Heart left ventricle (tissue), 16 donors: ENCODE results near the gene DPYSL5. TPM values are rescaled to one million over a fixed set of nuclear protein-coding genes. Genes with fewer than 3 reads are reported as not detected.
A peak's percentile ranks its signal among the peaks of the same experiment; 100 is the strongest.

Source experiments
- ATAC-seq, 4 donors: fragments of 200-7000 bp; cut with Tn5 transposase; one replicate each; pipeline ENCODE4 v1.9.1; 2020 to 2022; ENCODE audit warnings: moderate library complexity in 4 of 4, mild to moderate bottlenecking in 3 of 4, moderate number of reproducible peaks in 1 of 4
- DNase-seq, 5 donors: peaks; one replicate each; pipeline ENCODE4 v3.0.0-alpha.2; 2020
- H3K27ac ChIP-seq, 12 donors: fragments of 200-600 bp; sonication (generic) in 4 of 12; one replicate each; pipeline versions ENCODE4 v1.5.0 to v1.8.0; 2016 to 2022; ENCODE audit warnings: mild to moderate bottlenecking in 2 of 12
- H3K27me3 ChIP-seq, 9 donors: fragments of 200-600 bp; sonication (generic) in 2 of 9; one replicate each; pipeline versions ENCODE4 v1.5.1 to v1.8.0; 2016 to 2022; ENCODE audit warnings: mild to moderate bottlenecking in 3 of 9
- H3K36me3 ChIP-seq, 9 donors: fragments of 200-600 bp; sonication (generic) in 2 of 9; one replicate each; pipeline versions ENCODE4 v1.5.0 to v1.8.0; 2018 to 2022; ENCODE audit warnings: mild to moderate bottlenecking in 2 of 9
- H3K4me1 ChIP-seq, 12 donors: fragments of 200-600 bp; sonication (generic) in 4 of 12; one replicate each; pipeline versions ENCODE4 v1.5.0 to v1.8.0; 2016 to 2022; ENCODE audit warnings: mild to moderate bottlenecking in 3 of 12
- H3K4me3 ChIP-seq, 12 donors: fragments of 200-600 bp; sonication (generic) in 4 of 12; one replicate each; pipeline versions ENCODE4 v1.5.0 to v1.8.0; 2017 to 2022; ENCODE audit warnings: mild to moderate bottlenecking in 9 of 12, moderate library complexity in 4 of 12
- H3K9me3 ChIP-seq, 12 donors: fragments of 200-600 bp; sonication (generic) in 4 of 12; one replicate each; pipeline versions ENCODE4 v1.5.0 to v1.8.0; 2016 to 2022; ENCODE audit warnings: mild to moderate bottlenecking in 1 of 12
- POLR2A ChIP-seq, 2 donors: fragments of 450-650 bp; IDR thresholded peaks; one replicate each; pipeline ENCODE4 v1.6.1; 2017; ENCODE audit warnings: antibody characterized with exemption in 2 of 2, mild to moderate bottlenecking in 2 of 2, moderate library complexity in 2 of 2
- WGBS, 4 donors: extraction: QIAGEN DNeasy Blood & Tissue Kit in 2 of 4; methylation state at CpG; one replicate each; pipeline versions ENCODE4 v1.1.5 to v1.1.7; 2013 to 2018; 5-methylcytosine and 5-hydroxymethylcytosine counted together
- intact Hi-C, 10 donors: fragments of 100-400 bp; cut with DNase I; formaldehyde crosslinking; loops; one replicate each; pipeline versions ENCODE4 v1.11.1 to v1.14.2; 2022
- polyA plus RNA-seq, 2 donors: library from polyadenylated mRNA; stranded (reverse); fragments of 200-250 nt; gene quantifications; one replicate each; pipeline ENCODE4 v1.2.3, GENCODE V29; 2013
- total RNA-seq, 9 donors: library from RNA; depleted of rRNA in 2 of 9; stranded (reverse); fragments of >200 nt in 2 of 9; fragmentation: NEBNext Ultra II Directional in 3 of 9; extraction: Animal tissue kit (Norgen Biotek cat#: 25700) in 3 of 9; gene quantifications; one replicate each; pipeline versions ENCODE4 v1.1.0 to v1.2.4, GENCODE V29; 2016 to 2023
- TF ChIP-seq, protein P1 (sequence below), 12 donors: fragments of 200-600 bp; sonication (generic) in 4 of 12; IDR thresholded peaks; one replicate each; pipeline versions ENCODE4 v1.5.0 to v1.8.0; 2018 to 2022; ENCODE audit warnings: antibody characterized with exemption in 12 of 12, mild to moderate bottlenecking in 5 of 12
- donor health status: ischemic (EF 13 %, LVEDD 7.1; RV severe dilation, severe dysfunction).
- donor health status: healthy with polysubstance abuse.
- donor health status: DM: no; HTN: yes; CAD: no.
- donor health status: DM: no; HTN: no; CAD: no.
- donor health status: ischemic (EF 25% LVEDD 6.9; RV normal size, moderate dysfunction).
- donor health status: ischemic (EF 25% LVEDD 5.7; RV mildly dilated, moderate dysfunction).
- donor health status: healthy.
- donor health status: DM: yes; HTN: yes; CAD: no.
- donor health status: ischemic (EF 35%, LVEDD 5.7; RV mildly dilated, moderate dysfunction).
- donor health status: nonischemic (EF 11% LVEDD 7.7; RV severe dilation, severe dysfunction).
- donor health status: DM: yes; HTN: yes; CAD: no.
- donor health status: PGD.
- donor health status: ischemic (EF 29% LVEDD 5.4; RV normal size, mild dysfunction).
- donor health status: nonischemic (EF 23%, LVEDD 6.1; RV moderate dilation, normal function).

The DPYSL5 gene
- total and polyA plus RNA-seq, 11 donors, result 0.06 to 0.13 TPM; not detected in 9

DNA sequence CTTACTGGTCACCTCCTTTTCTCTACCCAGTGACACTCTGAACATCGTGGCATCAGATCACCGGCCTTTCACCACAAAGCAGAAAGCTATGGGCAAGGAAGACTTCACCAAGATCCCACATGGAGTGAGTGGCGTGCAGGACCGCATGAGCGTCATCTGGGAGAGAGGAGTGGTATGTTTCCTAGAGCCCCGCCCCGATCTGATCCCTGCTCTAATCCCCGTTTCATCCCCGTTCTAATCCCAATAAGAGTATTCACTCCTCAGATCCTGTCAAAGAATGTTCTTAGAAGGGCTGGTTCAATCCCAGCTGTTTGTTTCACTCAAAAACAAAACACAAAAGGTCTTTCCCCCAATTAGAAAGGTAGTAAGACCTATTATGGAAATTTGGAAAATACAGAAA, 92.1 kb downstream of the DPYSL5 start:
- Histone ChIP-seq H3K36me3 (no peaks in the 10 kb centered on the region), H3K27ac (no peak overlapping the region), H3K4me1 (peaks cover 0 to 2% (median 0%) of the 10 kb centered on the region in 12 donors), H3K4me3 (no peak overlapping the region), H3K9me3 (no peaks in the 10 kb centered on the region), H3K27me3 (peaks cover 0 to 26% (median 3%) of the 10 kb centered on the region in 9 donors)
- ATAC-seq (no peak), DNase-seq (no peak)
- no peak for TF ChIP-seq POLR2A (IDR thresholded peaks at IDR 0.05)
- TF ChIP-seq, protein P1, sequence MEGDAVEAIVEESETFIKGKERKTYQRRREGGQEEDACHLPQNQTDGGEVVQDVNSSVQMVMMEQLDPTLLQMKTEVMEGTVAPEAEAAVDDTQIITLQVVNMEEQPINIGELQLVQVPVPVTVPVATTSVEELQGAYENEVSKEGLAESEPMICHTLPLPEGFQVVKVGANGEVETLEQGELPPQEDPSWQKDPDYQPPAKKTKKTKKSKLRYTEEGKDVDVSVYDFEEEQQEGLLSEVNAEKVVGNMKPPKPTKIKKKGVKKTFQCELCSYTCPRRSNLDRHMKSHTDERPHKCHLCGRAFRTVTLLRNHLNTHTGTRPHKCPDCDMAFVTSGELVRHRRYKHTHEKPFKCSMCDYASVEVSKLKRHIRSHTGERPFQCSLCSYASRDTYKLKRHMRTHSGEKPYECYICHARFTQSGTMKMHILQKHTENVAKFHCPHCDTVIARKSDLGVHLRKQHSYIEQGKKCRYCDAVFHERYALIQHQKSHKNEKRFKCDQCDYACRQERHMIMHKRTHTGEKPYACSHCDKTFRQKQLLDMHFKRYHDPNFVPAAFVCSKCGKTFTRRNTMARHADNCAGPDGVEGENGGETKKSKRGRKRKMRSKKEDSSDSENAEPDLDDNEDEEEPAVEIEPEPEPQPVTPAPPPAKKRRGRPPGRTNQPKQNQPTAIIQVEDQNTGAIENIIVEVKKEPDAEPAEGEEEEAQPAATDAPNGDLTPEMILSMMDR (IDR thresholded peaks at IDR 0.05), result no peak
- intact Hi-C loops, result loop anchor here in 1 of 10 donors (5.0 kb wide), 1 partner anchor 93 kb away; the partner anchor contains the start of gene DPYSL5
- 83 to 90% (median 88%) methylated on average over 9 of the region's 9 CpGs for WGBS, 4 donors

DNA sequence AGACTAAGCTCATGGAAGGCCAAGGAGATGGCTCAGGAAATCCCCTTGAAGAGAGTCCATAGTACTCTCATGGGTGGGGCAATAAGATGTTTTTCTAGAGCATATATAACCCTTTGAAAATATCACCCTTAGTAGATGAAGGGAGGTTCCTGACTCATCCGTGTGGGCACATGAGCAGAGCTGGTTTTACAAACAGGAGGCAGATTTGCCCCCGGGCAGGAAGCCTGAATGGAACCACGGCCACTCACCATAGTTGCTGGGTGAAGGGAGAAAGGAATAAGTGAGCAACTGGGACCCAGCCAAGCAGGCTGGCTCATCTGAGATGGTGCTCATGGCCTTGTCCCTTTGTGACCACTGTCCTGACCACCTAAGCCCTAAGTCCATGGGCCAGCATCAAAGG, 93.6 kb downstream of the DPYSL5 start:
- no peak for ATAC-seq

DNA sequence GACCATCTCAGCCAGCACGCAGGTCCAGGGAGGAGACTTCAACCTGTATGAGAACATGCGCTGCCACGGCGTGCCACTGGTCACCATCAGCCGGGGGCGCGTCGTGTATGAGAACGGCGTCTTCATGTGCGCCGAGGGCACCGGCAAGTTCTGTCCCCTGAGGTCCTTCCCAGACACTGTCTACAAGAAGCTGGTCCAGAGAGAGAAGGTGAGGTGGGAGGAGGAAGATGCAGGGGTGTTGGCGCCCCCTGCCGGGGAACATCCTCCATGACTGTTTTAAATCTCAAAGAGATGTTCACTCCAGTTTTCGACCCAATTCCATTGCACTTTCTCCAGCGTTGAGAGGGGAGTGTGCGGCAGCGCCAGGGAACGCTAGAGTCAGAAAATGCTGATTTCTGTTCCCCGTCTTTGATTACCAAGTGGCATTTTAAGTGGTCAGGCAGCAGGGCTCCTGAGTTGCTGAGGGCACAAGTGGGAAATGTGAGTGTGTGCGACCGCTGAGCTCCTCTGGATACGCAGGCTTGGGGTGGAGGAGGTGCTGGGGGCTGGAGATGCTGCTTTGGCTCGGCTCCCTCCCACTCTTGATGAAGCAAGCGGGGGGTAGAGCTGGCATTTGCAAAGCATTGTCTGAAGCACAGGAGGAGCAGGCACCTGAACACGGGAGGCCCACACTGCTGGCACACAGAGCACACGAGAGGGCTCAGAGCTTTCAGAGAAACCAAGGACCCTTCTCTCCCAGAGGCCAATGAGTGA, 94.8 kb downstream of the DPYSL5 start:
- Histone ChIP-seq H3K4me3 (no peak overlapping the region), H3K4me1 (peaks cover 0 to 12% (median 8%) of the 10 kb centered on the region in 12 donors), H3K36me3 (no peaks in the 10 kb centered on the region), H3K9me3 (no peaks in the 10 kb centered on the region), H3K27ac (no peak overlapping the region), H3K27me3 (peaks cover 0 to 27% (median 3%) of the 10 kb centered on the region in 9 donors)
- ATAC-seq, result peak in 3 of 4 donors; percentile 33 to 60 (median 36)
- intact Hi-C loops, result loop anchor here in 9 of 10 donors (1.0 to 5.0 kb wide), 3 partner anchors 95 to 96 kb away; partner anchors contain the start of gene DPYSL5 (in 1 of the 9)
- WGBS, 4 donors, result 22 to 25% (median 23%) methylated on average over 27 to 28 of the region's 28 CpGs
- peak; percentile 44 to 73 (median 50) for DNase-seq
- no peak for TF ChIP-seq POLR2A (IDR thresholded peaks at IDR 0.05)
- TF ChIP-seq, protein P1 (IDR thresholded peaks at IDR 0.05), result peak; percentile 71 to 89 (median 84)

More for the DNA sequence above, 93.6 kb downstream of the DPYSL5 start:
- Histone ChIP-seq H3K27me3 (peaks cover 0 to 23% (median 3%) of the 10 kb centered on the region in 9 donors), H3K36me3 (no peaks in the 10 kb centered on the region), H3K4me3 (no peak overlapping the region), H3K27ac (no peak overlapping the region), H3K4me1 (peaks cover 0 to 2% (median 0%) of the 10 kb centered on the region in 12 donors), H3K9me3 (no peaks in the 10 kb centered on the region)
- 82 to 91% (median 88%) methylated on average over 3 of the region's 3 CpGs for WGBS, 4 donors
- intact Hi-C loops, result loop anchor here in 1 of 10 donors (5.0 kb wide), 1 partner anchor 94 kb away; the partner anchor contains the start of gene DPYSL5
- TF ChIP-seq, protein P1 (IDR thresholded peaks at IDR 0.05), result no peak
- TF ChIP-seq POLR2A (IDR thresholded peaks at IDR 0.05), result no peak
- no peak for DNase-seq
